ENCODE measurements around the gene KCNH3. TPM values are rescaled to one million over a fixed set of nuclear protein-coding genes. Genes with fewer than 3 reads are reported as not detected.

The KCNH3 gene
- total RNA-seq, 2 experiments from 2014 or later = 0.06 to 0.57 TPM

- Histone ChIP-seq H3K4me1 (ENCODE audit: insufficient read depth, low read length, poor library complexity, severe bottlenecking) (peaks cover 17% of the 10 kb centered on the region), H4K20me1 (ENCODE audit: insufficient read depth, low read length) (no peaks in the 10 kb centered on the region), H3K9me2 (ENCODE audit: insufficient read depth, low read length) (no peaks in the 10 kb centered on the region), H3K4me3 (ENCODE audit: low read depth, low read length, poor library complexity, severe bottlenecking) (no peak overlapping the region), H2AFZ (ENCODE audit: low read length) (no peak overlapping the region), H3K79me2 (ENCODE audit: insufficient read depth, low read depth, low read length) (no peaks in the 10 kb centered on the region), H3K4me2 (ENCODE audit: low read length) (no peak overlapping the region), H3K27ac (ENCODE audit: low read depth, low read length, poor library complexity, severe bottlenecking) (no peak overlapping the region), H3K36me3 (ENCODE audit: insufficient read depth, low read length) (peaks cover 40% of the 10 kb centered on the region), H3K9me3 (ENCODE audit: low read length) (no peaks in the 10 kb centered on the region)
- POLR2A ChIA-PET = interaction anchor here (0.6 to 1.2 kb wide), 3 partner anchors 11 to 65 kb away, joined by 3 to 4 read pairs (median 3); no protein-coding TSS in a partner anchor
- no peak for TF ChIP-seq CTCF (conservative IDR thresholded peaks at IDR 0.05; ENCODE audit: low read length)
- TF ChIP-seq EZH2phosphoT487 (IDR thresholded peaks at IDR 0.05; ENCODE audit: borderline replicate concordance, low read depth, low read length) = no peak
- intact Hi-C loops (cut with micrococcal nuclease; ENCODE audit: unreplicated experiment) = no loop called here
- no peak for DNase-seq (ENCODE audit: low spot score)
- no TSS peak for BruUV-seq (replicated peaks)
- CTCF ChIA-PET (ENCODE audit: unreplicated experiment) = interaction anchor here (0.6 kb wide), 1 partner anchor 167 kb away, joined by 3 read pairs; no protein-coding TSS in a partner anchor
Observed at GRCh38 chr12:49524660-49525324, 14.0 kb upstream of the KCNH3 start.

GRCh38 chr12:49525942-49526341, 12.9 kb upstream of the KCNH3 start:
- H3K36me3 ChIP-seq (ENCODE audit: insufficient read depth, low read length) = peaks cover 40% of the 10 kb centered on the region
- no peak for DNase-seq (ENCODE audit: low spot score)
- H3K4me1 ChIP-seq (ENCODE audit: insufficient read depth, low read length, poor library complexity, severe bottlenecking) = peaks cover 15% of the 10 kb centered on the region
- H3K9me2 ChIP-seq (ENCODE audit: insufficient read depth, low read length) = no peaks in the 10 kb centered on the region
- TF ChIP-seq EZH2phosphoT487 (IDR thresholded peaks at IDR 0.05; ENCODE audit: borderline replicate concordance, low read depth, low read length) (no peak), CTCF (conservative IDR thresholded peaks at IDR 0.05; ENCODE audit: low read length) (no peak)
- CTCF ChIA-PET (ENCODE audit: unreplicated experiment) = no interaction called here
- no peaks in the 10 kb centered on the region for H3K79me2 ChIP-seq (ENCODE audit: insufficient read depth, low read depth, low read length)
- H3K27ac ChIP-seq (ENCODE audit: low read depth, low read length, poor library complexity, severe bottlenecking) = no peak overlapping the region
- no peak overlapping the region for H3K4me3 ChIP-seq (ENCODE audit: low read depth, low read length, poor library complexity, severe bottlenecking)
- H3K9me3 ChIP-seq (ENCODE audit: low read length) = no peaks in the 10 kb centered on the region
- no TSS peak for BruUV-seq (replicated peaks)
- H2AFZ ChIP-seq (ENCODE audit: low read length) = no peak overlapping the region
- intact Hi-C loops (cut with micrococcal nuclease; ENCODE audit: unreplicated experiment) = no loop called here
- POLR2A ChIA-PET = interaction anchor here (0.6 kb wide), 1 partner anchor 66 kb away, joined by 3 read pairs; no protein-coding TSS in a partner anchor
- no peaks in the 10 kb centered on the region for H4K20me1 ChIP-seq (ENCODE audit: insufficient read depth, low read length)
- no peak overlapping the region for H3K4me2 ChIP-seq (ENCODE audit: low read length)
